HUES48 (cell line): ENCODE measurements around the gene TXLNA.
A peak's percentile ranks its signal among the peaks of the same experiment; 100 is the strongest.

ENCODE experiments used
- H3K27ac ChIP-seq: one replicate; pipeline ENCODE4 v1.7.0; 2013; ENCODE audit warnings: low read depth, low read length, inconsistent platforms
- H3K27me3 ChIP-seq: 2 replicates; pipeline ENCODE4 v1.6.1; 2013; ENCODE audit warnings: mild to moderate bottlenecking, low read length; ENCODE audit not compliant: control insufficient read depth, insufficient read depth
- H3K36me3 ChIP-seq: 2 replicates; pipeline ENCODE4 v1.6.1; 2013; ENCODE audit warnings: low read length; ENCODE audit not compliant: control insufficient read depth, insufficient read depth
- H3K4me1 ChIP-seq: 2 replicates; pipeline ENCODE4 v1.6.1; 2013; ENCODE audit warnings: mild to moderate bottlenecking, low read length; ENCODE audit not compliant: control insufficient read depth, insufficient read depth
- H3K4me3 ChIP-seq: 2 replicates; pipeline ENCODE4 v1.5.1; 2013; ENCODE audit warnings: mild to moderate bottlenecking, low read depth, low read length
- H3K9ac ChIP-seq: 2 replicates; pipeline ENCODE4 v1.6.1; 2013; ENCODE audit warnings: mild to moderate bottlenecking, low read depth, low read length, moderate library complexity
- H3K9me3 ChIP-seq: 2 replicates; pipeline ENCODE4 v1.6.1; 2013; ENCODE audit warnings: low read length; ENCODE audit not compliant: control insufficient read depth, insufficient read depth

Gene TXLNA

GRCh38 chr1:32216566-32216965 is 37.1 kb downstream of the TXLNA start:
- H3K36me3 ChIP-seq, result peaks cover 31% of the 10 kb centered on the region
- no peaks in the 10 kb centered on the region for H3K27me3 ChIP-seq
- no peak overlapping the region for H3K27ac ChIP-seq
- peaks cover 7% of the 10 kb centered on the region for H3K4me1 ChIP-seq
- no peak overlapping the region for H3K4me3 ChIP-seq
- no peak overlapping the region for H3K9ac ChIP-seq
- H3K9me3 ChIP-seq, result no peaks in the 10 kb centered on the region

- Histone ChIP-seq H3K4me1 (peaks cover 8% of the 10 kb centered on the region), H3K27me3 (no peaks in the 10 kb centered on the region), H3K36me3 (peaks cover 37% of the 10 kb centered on the region), H3K4me3 (no peak overlapping the region), H3K9ac (no peak overlapping the region), H3K9me3 (no peaks in the 10 kb centered on the region), H3K27ac (no peak overlapping the region)
These were observed 39.5 kb downstream of the TXLNA start for GRCh38 chr1:32219022-32219421.

DNA sequence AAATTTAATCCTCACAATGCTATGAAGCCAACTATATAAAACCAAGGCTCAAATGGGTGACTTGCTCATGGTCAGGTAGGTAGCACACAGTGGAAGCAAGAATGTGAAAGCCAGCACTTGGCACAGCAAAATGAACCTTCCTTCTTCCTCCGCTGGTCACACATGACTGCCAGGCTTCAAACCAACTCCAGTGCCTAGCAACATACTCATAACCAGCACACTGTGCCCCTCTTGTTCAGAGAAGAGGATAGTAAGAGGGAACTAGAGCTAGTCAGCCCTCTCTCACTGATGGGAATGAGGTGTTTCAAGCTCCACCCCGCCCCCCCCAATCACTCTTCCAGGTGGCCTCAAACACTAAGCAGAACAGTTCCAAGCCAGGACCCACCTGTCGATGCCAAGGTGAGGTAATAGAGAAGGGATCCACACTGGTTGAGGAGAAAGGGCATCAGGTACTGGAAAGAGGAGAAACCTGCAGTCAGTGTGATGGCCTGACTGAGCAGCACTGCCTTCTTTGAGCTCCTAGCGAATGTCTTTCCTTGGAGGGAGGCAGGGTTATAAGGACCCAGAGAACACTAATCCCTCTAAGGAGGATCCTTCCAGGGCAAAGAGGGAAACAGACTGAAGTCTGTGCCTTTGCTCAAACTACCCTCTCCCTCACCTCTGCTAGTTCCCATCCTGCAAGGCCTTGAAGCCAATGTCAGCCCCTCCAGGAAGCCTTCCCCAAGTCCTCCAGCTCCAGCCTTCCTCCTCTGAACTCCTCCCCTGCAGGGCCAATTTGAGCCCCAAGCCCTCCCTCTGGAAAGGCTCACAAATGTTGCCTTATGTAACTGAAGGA is 41.5 kb downstream of the TXLNA start:
- Histone ChIP-seq H3K4me3 (peak overlapping the region; percentile 92), H3K27me3 (no peaks in the 10 kb centered on the region), H3K9ac (peak overlapping the region; percentile 56; the same call in 1 of the 2 replicates), H3K4me1 (peaks cover 8% of the 10 kb centered on the region), H3K9me3 (no peaks in the 10 kb centered on the region), H3K36me3 (peaks cover 40% of the 10 kb centered on the region), H3K27ac (peak overlapping the region; percentile 93)

GRCh38 chr1:32221581-32221979 is 42.1 kb downstream of the TXLNA start:
- peaks cover 41% of the 10 kb centered on the region for H3K36me3 ChIP-seq
- H3K27ac ChIP-seq, result peak overlapping the region; percentile 93
- H3K9ac ChIP-seq, result peak overlapping the region; percentile 56
- H3K27me3 ChIP-seq, result no peaks in the 10 kb centered on the region
- peak overlapping the region; percentile 92 for H3K4me3 ChIP-seq
- peaks cover 8% of the 10 kb centered on the region for H3K4me1 ChIP-seq
- H3K9me3 ChIP-seq, result no peaks in the 10 kb centered on the region

GRCh38 chr1:32221980-32222755 is 42.7 kb downstream of the TXLNA start, which contains the start of the genes EIF3I and TMEM234:
TSS of gene EIF3I (plus strand) at chr1:32222407. CDS start at chr1:32222442, 35 bp downstream.
TSS of gene TMEM234 (minus strand) at chr1:32222353. CDS start at chr1:32222322, 31 bp downstream.
- H3K27ac ChIP-seq, result peak within 1 kb of the TSS; percentile 93
- no peaks in the 10 kb centered on the region for H3K9me3 ChIP-seq
- peaks cover 40% of the 10 kb centered on the region for H3K36me3 ChIP-seq
- peak within 1 kb of the TSS; percentile 61 for H3K9ac ChIP-seq
- H3K4me3 ChIP-seq, result peak within 1 kb of the TSS; percentile 92
- peaks cover 8% of the 10 kb centered on the region for H3K4me1 ChIP-seq
- no peaks in the 10 kb centered on the region for H3K27me3 ChIP-seq

GRCh38 chr1:32223683-32224082 is 44.2 kb downstream of the TXLNA start:
- H3K27ac ChIP-seq, result no peak overlapping the region
- H3K4me1 ChIP-seq, result peaks cover 8% of the 10 kb centered on the region
- no peaks in the 10 kb centered on the region for H3K27me3 ChIP-seq
- H3K4me3 ChIP-seq, result no peak overlapping the region
- no peaks in the 10 kb centered on the region for H3K9me3 ChIP-seq
- peaks cover 53% of the 10 kb centered on the region for H3K36me3 ChIP-seq
- no peak overlapping the region for H3K9ac ChIP-seq

- no peak overlapping the region for H3K4me3 ChIP-seq
- peaks cover 8% of the 10 kb centered on the region for H3K4me1 ChIP-seq
- peaks cover 58% of the 10 kb centered on the region for H3K36me3 ChIP-seq
- H3K9me3 ChIP-seq, result no peaks in the 10 kb centered on the region
- no peaks in the 10 kb centered on the region for H3K27me3 ChIP-seq
- no peak overlapping the region for H3K27ac ChIP-seq
- H3K9ac ChIP-seq, result no peak overlapping the region
These were observed 44.8 kb downstream of the TXLNA start for GRCh38 chr1:32224285-32224684.

GRCh38 chr1:32228771-32229170 is 49.3 kb downstream of the TXLNA start:
- Histone ChIP-seq H3K27ac (no peak overlapping the region), H3K4me1 (no peaks in the 10 kb centered on the region), H3K27me3 (no peaks in the 10 kb centered on the region), H3K9ac (no peak overlapping the region), H3K9me3 (no peaks in the 10 kb centered on the region), H3K36me3 (peaks cover 85% of the 10 kb centered on the region), H3K4me3 (no peak overlapping the region)

DNA sequence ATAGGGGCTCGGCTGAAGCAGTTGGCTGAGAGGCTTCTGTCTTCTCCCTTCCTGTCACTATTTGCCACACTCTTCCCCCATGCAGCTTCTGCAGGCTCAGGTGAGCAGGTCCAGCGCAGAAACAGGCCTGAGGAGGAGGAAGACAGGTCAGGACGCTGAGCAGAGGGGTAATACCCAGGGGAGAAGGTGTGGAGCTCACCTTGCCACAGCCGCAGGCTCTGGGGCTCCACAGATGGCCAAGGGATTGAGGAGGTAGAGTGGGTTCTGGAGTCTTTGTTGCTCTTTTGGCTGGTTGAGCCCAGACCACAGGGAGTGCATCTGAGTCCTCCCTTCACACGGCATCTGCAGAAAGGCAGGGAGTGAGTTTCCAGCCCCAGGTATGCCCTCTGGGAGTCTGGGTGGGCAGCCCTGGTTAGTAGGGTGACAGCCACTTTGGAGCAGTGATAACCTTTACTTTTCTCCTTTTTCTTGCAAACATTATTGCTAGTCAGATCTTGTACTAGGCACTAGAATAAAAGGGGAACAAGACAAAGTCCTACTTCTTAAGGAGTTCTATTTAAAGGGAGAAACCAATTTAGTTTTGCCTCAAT is 52.5 kb downstream of the TXLNA start:
- H3K9ac ChIP-seq, result no peak overlapping the region
- H3K27me3 ChIP-seq, result no peaks in the 10 kb centered on the region
- H3K9me3 ChIP-seq, result no peaks in the 10 kb centered on the region
- no peak overlapping the region for H3K27ac ChIP-seq
- no peak overlapping the region for H3K4me3 ChIP-seq
- peaks cover 67% of the 10 kb centered on the region for H3K36me3 ChIP-seq
- no peaks in the 10 kb centered on the region for H3K4me1 ChIP-seq

DNA sequence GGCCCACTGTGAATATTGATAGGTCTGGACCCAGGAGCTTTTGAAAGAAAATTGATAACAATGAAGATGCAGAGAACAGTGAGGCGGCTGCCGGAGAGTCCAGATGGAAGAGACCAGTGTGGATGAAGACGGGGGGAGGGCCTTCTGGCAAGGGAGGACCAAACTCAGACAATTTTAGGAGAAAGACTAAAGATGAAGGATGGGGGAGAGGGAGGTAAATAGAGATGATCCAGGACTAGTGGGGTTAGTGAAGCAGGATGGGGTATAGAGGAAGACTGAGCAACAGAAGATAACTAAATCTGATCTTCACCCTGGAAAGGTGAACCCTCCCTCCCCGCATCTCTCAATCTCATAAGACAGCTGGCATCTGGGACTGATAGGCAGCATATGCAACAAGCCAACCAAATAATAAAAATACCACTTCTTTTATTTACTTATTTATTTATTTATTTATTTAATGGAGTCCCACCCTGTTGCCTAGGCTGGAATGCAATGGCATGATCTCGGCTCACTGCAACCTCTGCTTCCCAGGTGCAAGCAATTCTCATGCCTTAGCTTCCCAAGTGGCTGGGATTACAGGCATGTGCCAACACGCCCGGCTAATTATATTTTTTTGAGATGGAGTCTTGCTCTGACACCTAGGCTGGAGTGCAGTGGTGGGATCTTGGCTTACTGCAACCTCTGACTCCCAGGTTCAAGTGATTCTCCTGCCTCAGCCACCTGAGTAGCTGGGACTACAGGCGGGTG is 53.3 kb downstream of the TXLNA start:
- no peaks in the 10 kb centered on the region for H3K9me3 ChIP-seq
- H3K4me3 ChIP-seq, result no peak overlapping the region
- H3K9ac ChIP-seq, result no peak overlapping the region
- peaks cover 60% of the 10 kb centered on the region for H3K36me3 ChIP-seq
- no peak overlapping the region for H3K27ac ChIP-seq
- H3K27me3 ChIP-seq, result no peaks in the 10 kb centered on the region
- H3K4me1 ChIP-seq, result no peaks in the 10 kb centered on the region
